ENCODE data around the gene DCAKD.

DNA sequence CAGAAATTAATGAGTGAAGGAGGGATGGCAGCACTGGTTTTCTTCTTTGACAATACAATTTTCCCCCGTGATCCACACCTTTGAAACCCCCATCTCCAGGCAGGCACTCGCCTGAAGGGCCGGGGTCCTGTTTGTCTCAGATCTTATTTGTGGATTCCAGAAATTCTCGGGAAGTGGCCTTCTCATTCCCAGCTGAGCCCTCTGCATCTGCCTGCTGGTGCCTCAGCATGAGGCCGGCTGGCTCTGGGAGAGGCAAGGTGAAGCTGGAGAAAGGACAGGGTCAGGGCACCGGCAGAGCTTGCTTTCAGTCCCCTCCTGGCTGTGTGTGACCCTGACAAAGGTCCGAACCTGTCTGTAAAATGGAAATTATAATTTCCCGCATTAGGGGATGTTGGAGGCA, 47.6 kb downstream of the DCAKD start:
- TF ChIP-seq POLR2AphosphoS5 (IDR thresholded peaks at IDR 0.05; ENCODE audit: borderline replicate concordance, low read depth, low read length) = no peak
- no peak for TF ChIP-seq EZH2 (IDR thresholded peaks at IDR 0.05)
- no peak for TF ChIP-seq FOXP2 (optimal IDR thresholded peaks at IDR 0.05; ENCODE audit: control extremely low read depth, extremely low read length, insufficient read depth)
